Common myeloid progenitor, CD34-positive (primary cell): ENCODE results near the gene TUBGCP2.

ENCODE experiments used
- CTCF ChIA-PET: fragments of 350-600 bp; sonication (Branson Sonifier 250); formaldehyde crosslinking; loops from one replicate; lab custom pipeline; 2021; ENCODE audit warnings: antibody characterized with exemption; lab: Charles Lee
- POLR2A ChIA-PET: fragments of 350-600 bp; sonication (Branson Sonifier 250); formaldehyde crosslinking; loops from one replicate; lab custom pipeline; 2021; ENCODE audit warnings: antibody characterized with exemption; lab: Charles Lee
- DNase-seq, 3 donors: peaks; one replicate each; pipeline versions ENCODE4 v3.0.0 to v3.0.0-alpha.2; 2013
- H3K27ac ChIP-seq, 2 experiments: 1 replicate in 1 of 2; 2 replicates in 1 of 2; pipeline ENCODE4 v1.7.0; 2013; ENCODE audit warnings: inconsistent platforms in 2 of 2, low read length in 2 of 2, mild to moderate bottlenecking in 2 of 2, low read depth in 1 of 2, moderate library complexity in 1 of 2; ENCODE audit not compliant: severe bottlenecking in 2 of 2, insufficient read depth in 1 of 2, poor library complexity in 1 of 2
- H3K27me3 ChIP-seq, 5 experiments: replicated peaks in 2 of 5; 1 replicate in 3 of 5; 2 replicates in 2 of 5; pipeline versions ENCODE4 v1.6.1 to v1.7.0; 2013; ENCODE audit warnings: low read length in 4 of 5, mild to moderate bottlenecking in 2 of 5, moderate library complexity in 2 of 5, inconsistent platforms in 1 of 5; ENCODE audit not compliant: insufficient read depth in 5 of 5, control insufficient read depth in 4 of 5
- H3K36me3 ChIP-seq, 4 experiments: 1 replicate in 2 of 4; 2 replicates in 2 of 4; pipeline versions ENCODE4 v1.6.1 to v1.7.0; 2013; ENCODE audit warnings: low read length in 3 of 4, control low read depth in 1 of 4, mild to moderate bottlenecking in 1 of 4; ENCODE audit not compliant: control insufficient read depth in 4 of 4, insufficient read depth in 4 of 4
- H3K4me1 ChIP-seq, 4 experiments: 1 replicate in 3 of 4; 2 replicates in 1 of 4; pipeline versions ENCODE4 v1.6.1 to v1.7.1; 2013; ENCODE audit warnings: low read length in 3 of 4, mild to moderate bottlenecking in 3 of 4, control low read depth in 1 of 4, inconsistent platforms in 1 of 4, moderate library complexity in 1 of 4; ENCODE audit not compliant: control insufficient read depth in 4 of 4, insufficient read depth in 4 of 4; ENCODE audit errors: control extremely low read depth in 1 of 4
- H3K4me3 ChIP-seq, 7 experiments: 1 replicate in 4 of 7; 2 replicates in 3 of 7; pipeline versions ENCODE4 v1.5.1 to v1.7.0; 2013; ENCODE audit warnings: mild to moderate bottlenecking in 7 of 7, low read length in 6 of 7, moderate library complexity in 6 of 7, inconsistent platforms in 2 of 7, low read depth in 2 of 7, control low read depth in 1 of 7; ENCODE audit not compliant: insufficient read depth in 4 of 7, control insufficient read depth in 1 of 7; ENCODE audit errors: extremely low read depth in 1 of 7
- H3K9me3 ChIP-seq, 5 experiments: 1 replicate in 4 of 5; 2 replicates in 1 of 5; pipeline versions ENCODE4 v1.6.1 to v1.7.1; 2013; ENCODE audit warnings: low read length in 4 of 5, mild to moderate bottlenecking in 2 of 5, inconsistent platforms in 1 of 5, low read depth in 1 of 5, moderate library complexity in 1 of 5; ENCODE audit not compliant: control insufficient read depth in 4 of 5, insufficient read depth in 2 of 5; ENCODE audit errors: control extremely low read depth in 1 of 5
- WGBS: methylation state at CpG from one replicate; pipeline ENCODE4 v1.1.5; 2013; ENCODE audit not compliant: insufficient coverage; 5-methylcytosine and 5-hydroxymethylcytosine counted together

Gene TUBGCP2

GRCh38 chr10:133328358-133329343, 20.0 kb upstream of the TUBGCP2 start:
- peaks cover 12 to 83% (median 45%) of the 10 kb centered on the region in 5 experiments for H3K27me3 ChIP-seq
- DNase-seq: no peak
- 90% methylated on average over 14 of the region's 15 CpGs for WGBS
- no peaks in the 10 kb centered on the region for H3K36me3 ChIP-seq
- ChIA-PET CTCF (interaction anchor here (0.6 to 2.7 kb wide), 33 partner anchors 8 to 280 kb away, joined by 3 to 14 read pairs (median 3); partner anchors contain the start of genes FUOM and PRAP1), POLR2A (interaction anchor here (0.6 kb wide), 1 partner anchor 62 kb away, joined by 7 read pairs; no protein-coding TSS in a partner anchor)
- no peak overlapping the region for H3K27ac ChIP-seq
- peaks cover 0 to 24% (median 11%) of the 10 kb centered on the region in 4 experiments for H3K4me1 ChIP-seq
- H3K4me3 ChIP-seq: no peak overlapping the region
- H3K9me3 ChIP-seq: no peaks in the 10 kb centered on the region

- no peaks in the 10 kb centered on the region for H3K36me3 ChIP-seq
- peaks cover 0 to 24% (median 11%) of the 10 kb centered on the region in 4 experiments for H3K4me1 ChIP-seq
- DNase-seq: no peak
- H3K27ac ChIP-seq: no peak overlapping the region
- no peak overlapping the region for H3K4me3 ChIP-seq
- H3K9me3 ChIP-seq: no peaks in the 10 kb centered on the region
- 46% methylated on average over 10 of the region's 12 CpGs for WGBS
- ChIA-PET POLR2A (no interaction called here), CTCF (interaction anchor here (0.8 to 2.7 kb wide), 8 partner anchors 16 to 69 kb away, joined by 3 to 9 read pairs (median 3); partner anchors contain the start of gene PRAP1)
- H3K27me3 ChIP-seq: peaks cover 12 to 75% (median 45%) of the 10 kb centered on the region in 5 experiments
Observed at GRCh38 chr10:133327651-133328357, 19.1 kb upstream of the TUBGCP2 start.

GRCh38 chr10:133326745-133327650, 18.3 kb upstream of the TUBGCP2 start:
- Histone ChIP-seq H3K36me3 (no peaks in the 10 kb centered on the region), H3K4me1 (peaks cover 0 to 24% (median 11%) of the 10 kb centered on the region in 4 experiments), H3K27me3 (peaks cover 7 to 67% (median 41%) of the 10 kb centered on the region in 5 experiments), H3K27ac (no peak overlapping the region), H3K9me3 (no peaks in the 10 kb centered on the region), H3K4me3 (no peak overlapping the region)
- CTCF ChIA-PET: interaction anchor here (0.9 to 1.5 kb wide), 3 partner anchors 12 to 51 kb away, joined by 3 to 4 read pairs (median 3); no protein-coding TSS in a partner anchor
- no peak for DNase-seq
- POLR2A ChIA-PET: no interaction called here
- WGBS: 28% methylated on average over 25 of the region's 28 CpGs

- POLR2A ChIA-PET: no interaction called here
- no peak for DNase-seq
- H3K36me3 ChIP-seq: no peaks in the 10 kb centered on the region
- CTCF ChIA-PET: interaction anchor here (1.5 kb wide), 1 partner anchor 11 kb away, joined by 4 read pairs; no protein-coding TSS in a partner anchor
- H3K4me1 ChIP-seq: peaks cover 0 to 24% (median 11%) of the 10 kb centered on the region in 4 experiments
- H3K27ac ChIP-seq: no peak overlapping the region
- H3K4me3 ChIP-seq: peak overlapping the region in 4 of 7 experiments; percentile 50 to 60 (median 56)
- peaks cover 7 to 59% (median 35%) of the 10 kb centered on the region in 5 experiments for H3K27me3 ChIP-seq
- 20% methylated on average over 1 of the region's 9 CpGs for WGBS
- H3K9me3 ChIP-seq: no peaks in the 10 kb centered on the region
Observed at GRCh38 chr10:133326223-133326551, 17.5 kb upstream of the TUBGCP2 start.

- WGBS: 2% methylated on average over 75 of the region's 91 CpGs
- peaks cover 0 to 2% (median 0%) of the 10 kb centered on the region in 5 experiments for H3K9me3 ChIP-seq
- ChIA-PET POLR2A (no interaction called here), CTCF (interaction anchor here (1.5 to 2.3 kb wide), 2 partner anchors 11 kb away, joined by 4 to 14 read pairs; no protein-coding TSS in a partner anchor)
- peaks cover 5 to 54% (median 29%) of the 10 kb centered on the region in 5 experiments for H3K27me3 ChIP-seq
- peak in 1 of 3 donors; percentile 39 for DNase-seq
- H3K4me1 ChIP-seq: peaks cover 0 to 24% (median 11%) of the 10 kb centered on the region in 4 experiments
- H3K27ac ChIP-seq: no peak overlapping the region
- no peaks in the 10 kb centered on the region for H3K36me3 ChIP-seq
- peak overlapping the region in 4 of 7 experiments; percentile 50 to 60 (median 56) for H3K4me3 ChIP-seq
Observed at GRCh38 chr10:133325440-133326222, 17.0 kb upstream of the TUBGCP2 start.
